Neural cell (in vitro differentiated cells): ENCODE data around the gene VAV3. TPM values are rescaled to one million over a fixed set of nuclear protein-coding genes. Genes with fewer than 3 reads are reported as not detected.

Experiments
- H2AFZ ChIP-seq: fragments of 200-600, 300-800 bp; sonication (generic), shearing (Covaris generic); 2 replicates; pipeline ENCODE4 v1.6.0; 2014; ENCODE audit warnings: low read depth, mild to moderate bottlenecking, antibody characterized with exemption, low read length, moderate library complexity
- H3F3A ChIP-seq: fragments of 200-600 bp; shearing (Covaris generic); 2 replicates; pipeline ENCODE4 v1.6.1; 2016; ENCODE audit warnings: mild to moderate bottlenecking, moderate library complexity, mixed read lengths, antibody characterized with exemption, low read length; ENCODE audit not compliant: insufficient read depth, poor library complexity, severe bottlenecking
- H3K27ac ChIP-seq: fragments of 200-600, 300-800 bp; sonication (generic), shearing (Covaris generic); 2 replicates; pipeline ENCODE4 v1.5.1; 2014; ENCODE audit warnings: mild to moderate bottlenecking, low read length, moderate library complexity
- H3K27me3 ChIP-seq: fragments of 300-800, 200-600 bp; sonication (generic), shearing (Covaris generic); 2 replicates; pipeline ENCODE4 v1.6.0; 2014; ENCODE audit warnings: mild to moderate bottlenecking, low read depth, low read length, moderate library complexity; ENCODE audit not compliant: insufficient read depth
- H3K36me3 ChIP-seq: fragments of 300-800, 200-600 bp; sonication (generic), shearing (Covaris generic); 2 replicates; pipeline ENCODE4 v1.5.1; 2014; ENCODE audit warnings: mild to moderate bottlenecking, antibody characterized with exemption, low read length, moderate library complexity; ENCODE audit not compliant: insufficient read depth
- H3K4me2 ChIP-seq: fragments of 300-800, 200-600 bp; sonication (generic), shearing (Covaris generic); 2 replicates; pipeline ENCODE4 v1.6.0; 2014; ENCODE audit warnings: mild to moderate bottlenecking, low read length
- H3K4me3 ChIP-seq: fragments of 300-800, 200-600 bp; sonication (generic), shearing (Covaris generic); 2 replicates; pipeline ENCODE4 v1.5.1; 2014; ENCODE audit warnings: mild to moderate bottlenecking, low read length, moderate library complexity
- H3K79me2 ChIP-seq: fragments of 200-600 bp; shearing (Covaris generic); replicated peaks from 2 replicates; pipeline ENCODE4 v1.6.0; 2014; ENCODE audit warnings: mild to moderate bottlenecking, low read length, moderate library complexity; ENCODE audit not compliant: insufficient read depth
- H3K9ac ChIP-seq: fragments of 300-800, 200-600 bp; sonication (generic), shearing (Covaris generic); 2 replicates; pipeline ENCODE4 v1.6.1; 2016; ENCODE audit warnings: mild to moderate bottlenecking, low read length, mixed read lengths
- H3K9me2 ChIP-seq: fragments of 200-600 bp; shearing (Covaris generic); 2 replicates; pipeline ENCODE4 v1.6.1; 2016; ENCODE audit warnings: mild to moderate bottlenecking, low read length, mixed read lengths; ENCODE audit not compliant: insufficient read depth
- H3K9me3 ChIP-seq: fragments of 200-600, 300-800 bp; sonication (generic), shearing (Covaris generic); 2 replicates; pipeline ENCODE4 v1.6.1; 2016; ENCODE audit warnings: mild to moderate bottlenecking, mixed run types, low read length, moderate library complexity, mixed read lengths
- H4K20me1 ChIP-seq: fragments of 200-600 bp; shearing (Covaris generic); 2 replicates; pipeline ENCODE4 v1.6.1; 2016; ENCODE audit warnings: mild to moderate bottlenecking, mixed run types; ENCODE audit not compliant: insufficient read depth
- EP300 ChIP-seq: fragments of 450-650 bp; conservative IDR thresholded peaks from 2 replicates; pipeline ENCODE4 v1.6.1; 2014; ENCODE audit warnings: antibody characterized with exemption, mild to moderate bottlenecking, moderate library complexity; ENCODE audit not compliant: poor library complexity, severe bottlenecking
- EZH2 ChIP-seq: fragments of 200-600, 300-800 bp; shearing (Covaris generic), sonication (generic); IDR thresholded peaks from 2 replicates; pipeline ENCODE4 v1.6.1; 2014; ENCODE audit warnings: antibody characterized with exemption, low read length, borderline replicate concordance, mild to moderate bottlenecking; ENCODE audit not compliant: insufficient read depth, poor library complexity, severe bottlenecking
- MXI1 ChIP-seq: fragments of 450-650 bp; conservative IDR thresholded peaks from 2 replicates; pipeline ENCODE4 v1.6.1; 2014; ENCODE audit warnings: antibody characterized with exemption, mild to moderate bottlenecking; ENCODE audit not compliant: poor library complexity, severe bottlenecking
- POLR2AphosphoS5 ChIP-seq: IDR thresholded peaks from 2 replicates; pipeline ENCODE4 v1.6.1; 2012
- RAD21 ChIP-seq: fragments of 450-650 bp; conservative IDR thresholded peaks from 2 replicates; pipeline ENCODE4 v1.6.1; 2014; ENCODE audit warnings: antibody characterized with exemption, mild to moderate bottlenecking, moderate library complexity
- REST ChIP-seq: IDR thresholded peaks from 2 replicates; pipeline ENCODE4 v1.6.1; 2012; ENCODE audit warnings: borderline replicate concordance
- SMC3 ChIP-seq: fragments of 450-650 bp; conservative IDR thresholded peaks from 2 replicates; pipeline ENCODE4 v1.6.1; 2014; ENCODE audit warnings: antibody characterized with exemption, mild to moderate bottlenecking, moderate library complexity; ENCODE audit not compliant: poor library complexity
- TAF1 ChIP-seq: IDR thresholded peaks from 2 replicates; pipeline ENCODE4 v1.6.1; 2012; ENCODE audit warnings: low read depth
- polyA plus RNA-seq: library from polyadenylated mRNA; depleted of rRNA; stranded (reverse); fragments of >200 nt; gene quantifications from 2 replicates; pipeline ENCODE4 v1.2.3, GENCODE V29; 2014
- TF ChIP-seq, protein P1 (sequence below): fragments of 450-650 bp; IDR thresholded peaks from 2 replicates; pipeline ENCODE4 v1.5.1; 2014; ENCODE audit warnings: antibody characterized with exemption, mild to moderate bottlenecking, moderate library complexity; ENCODE audit not compliant: poor library complexity, severe bottlenecking

The VAV3 gene
- polyA plus RNA-seq, 1 donor from 2014 or later = 7.6 TPM

DNA sequence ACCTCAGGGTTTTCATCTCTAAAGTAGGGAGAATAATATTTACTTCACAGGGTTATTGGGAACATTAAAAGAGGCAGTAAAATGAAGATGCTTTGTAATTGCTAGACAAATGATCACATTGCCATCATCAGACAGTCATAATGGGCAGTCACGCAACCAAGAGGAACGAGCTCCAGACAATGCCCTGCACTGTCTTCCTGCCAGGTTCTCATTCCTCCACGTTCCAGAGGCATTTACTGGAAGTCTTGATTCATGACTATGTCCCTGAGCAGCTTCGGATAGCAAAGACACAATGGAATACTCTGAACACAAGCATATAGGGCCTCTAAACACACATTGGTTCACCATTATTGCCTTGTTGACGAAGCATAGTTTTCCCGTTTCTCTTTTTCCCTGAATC, 434.4 kb downstream of the VAV3 start:
- H3K9me2 ChIP-seq = no peaks in the 10 kb centered on the region
- no peaks in the 10 kb centered on the region for H4K20me1 ChIP-seq

GRCh38 chr1:107529511-107530149, 435.4 kb downstream of the VAV3 start:
- Histone ChIP-seq H3F3A (no peaks in the 10 kb centered on the region), H3K79me2 (no peaks in the 10 kb centered on the region), H3K36me3 (no peaks in the 10 kb centered on the region), H3K9me3 (no peaks in the 10 kb centered on the region), H3K4me2 (no peak overlapping the region), H3K27ac (no peak overlapping the region), H3K27me3 (no peaks in the 10 kb centered on the region), H3K4me3 (no peak overlapping the region), H4K20me1 (no peaks in the 10 kb centered on the region), H2AFZ (no peak overlapping the region), H3K9ac (no peak overlapping the region), H3K9me2 (no peaks in the 10 kb centered on the region)
- TF ChIP-seq EZH2 = no peak
- TF ChIP-seq EP300 = no peak
- peak; percentile 92 for TF ChIP-seq SMC3
- no peak for TF ChIP-seq MXI1
- TF ChIP-seq REST = no peak
- TF ChIP-seq POLR2AphosphoS5 = no peak
- TF ChIP-seq, protein P1, sequence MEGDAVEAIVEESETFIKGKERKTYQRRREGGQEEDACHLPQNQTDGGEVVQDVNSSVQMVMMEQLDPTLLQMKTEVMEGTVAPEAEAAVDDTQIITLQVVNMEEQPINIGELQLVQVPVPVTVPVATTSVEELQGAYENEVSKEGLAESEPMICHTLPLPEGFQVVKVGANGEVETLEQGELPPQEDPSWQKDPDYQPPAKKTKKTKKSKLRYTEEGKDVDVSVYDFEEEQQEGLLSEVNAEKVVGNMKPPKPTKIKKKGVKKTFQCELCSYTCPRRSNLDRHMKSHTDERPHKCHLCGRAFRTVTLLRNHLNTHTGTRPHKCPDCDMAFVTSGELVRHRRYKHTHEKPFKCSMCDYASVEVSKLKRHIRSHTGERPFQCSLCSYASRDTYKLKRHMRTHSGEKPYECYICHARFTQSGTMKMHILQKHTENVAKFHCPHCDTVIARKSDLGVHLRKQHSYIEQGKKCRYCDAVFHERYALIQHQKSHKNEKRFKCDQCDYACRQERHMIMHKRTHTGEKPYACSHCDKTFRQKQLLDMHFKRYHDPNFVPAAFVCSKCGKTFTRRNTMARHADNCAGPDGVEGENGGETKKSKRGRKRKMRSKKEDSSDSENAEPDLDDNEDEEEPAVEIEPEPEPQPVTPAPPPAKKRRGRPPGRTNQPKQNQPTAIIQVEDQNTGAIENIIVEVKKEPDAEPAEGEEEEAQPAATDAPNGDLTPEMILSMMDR = peak; percentile 93

More for the DNA sequence above, 434.4 kb downstream of the VAV3 start:
- Histone ChIP-seq H3K79me2 (no peaks in the 10 kb centered on the region), H3K4me2 (no peak overlapping the region), H3K9me3 (no peaks in the 10 kb centered on the region), H3K27ac (no peak overlapping the region), H3F3A (no peaks in the 10 kb centered on the region), H3K36me3 (no peaks in the 10 kb centered on the region), H3K9ac (no peak overlapping the region), H3K4me3 (no peak overlapping the region), H2AFZ (no peak overlapping the region), H3K27me3 (no peaks in the 10 kb centered on the region)
- TF ChIP-seq, protein P1 = no peak
- no peak for TF ChIP-seq POLR2AphosphoS5
- TF ChIP-seq SMC3 = no peak
- no peak for TF ChIP-seq RAD21
- TF ChIP-seq REST = no peak
- TF ChIP-seq TAF1 = no peak
- TF ChIP-seq EP300 = no peak
- TF ChIP-seq MXI1 = no peak
- no peak for TF ChIP-seq EZH2
